Femur (tissue), 1 donor: ENCODE results near the gene NAT10.

Experiments
- DNase-seq: peaks from one replicate; pipeline ENCODE4 v3.0.0-alpha.2; 2017

NAT10 gene

DNA sequence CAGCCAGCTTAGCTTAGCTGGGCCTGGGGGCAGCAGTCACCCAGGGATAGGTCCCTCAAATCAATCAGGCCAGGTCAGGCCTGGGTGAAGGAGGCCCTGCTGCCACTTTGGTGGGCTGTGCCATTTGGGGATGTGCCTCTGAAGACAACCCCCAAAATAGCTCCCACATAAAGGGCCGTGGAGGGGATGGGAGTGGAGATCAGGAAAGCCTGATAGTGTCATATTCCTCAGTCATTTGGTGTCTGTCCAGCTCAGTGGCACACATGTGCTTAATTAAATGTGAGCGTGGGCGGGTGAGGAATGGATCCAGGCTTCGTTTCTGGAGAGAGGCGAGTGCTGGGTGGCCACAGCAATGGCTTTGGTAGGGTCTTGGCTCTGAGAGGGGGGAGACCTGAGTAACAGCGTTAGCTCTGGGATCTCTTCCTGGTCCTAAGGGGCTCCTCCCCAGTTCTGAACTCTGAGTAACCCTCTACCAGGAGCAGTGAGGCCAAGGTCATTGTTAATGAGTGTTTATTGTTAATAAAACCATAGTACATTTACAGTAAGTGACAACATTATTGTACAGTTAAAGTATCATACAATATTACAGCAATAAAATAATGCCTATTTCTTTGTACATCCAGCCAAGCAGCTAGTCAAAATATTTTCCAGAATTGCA lies 45.2 kb downstream of the NAT10 start:
- no peak for DNase-seq

DNA sequence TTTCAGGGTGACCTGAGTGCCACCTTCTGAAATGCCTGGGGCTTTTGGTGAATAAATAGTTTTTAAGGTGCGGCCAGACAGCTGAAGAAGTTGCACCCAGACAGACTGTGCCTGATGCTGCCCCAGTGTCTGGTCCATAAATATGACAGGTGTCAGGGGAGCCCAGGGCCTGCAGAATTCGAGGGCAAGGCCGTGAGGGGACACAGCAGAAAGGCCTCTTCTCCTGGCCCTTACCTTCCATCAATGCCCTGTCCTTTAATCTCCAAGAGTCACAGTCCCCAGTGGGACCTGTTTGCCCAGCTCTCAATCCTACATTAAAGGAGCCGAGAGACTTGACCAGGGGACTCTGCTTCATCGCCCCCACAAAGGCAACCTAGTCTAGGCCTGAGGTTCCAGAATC lies 45.7 kb downstream of the NAT10 start:
- DNase-seq: no peak

GRCh38 chr11:34151916-34152845 lies 46.8 kb downstream of the NAT10 start:
- no peak for DNase-seq

DNA sequence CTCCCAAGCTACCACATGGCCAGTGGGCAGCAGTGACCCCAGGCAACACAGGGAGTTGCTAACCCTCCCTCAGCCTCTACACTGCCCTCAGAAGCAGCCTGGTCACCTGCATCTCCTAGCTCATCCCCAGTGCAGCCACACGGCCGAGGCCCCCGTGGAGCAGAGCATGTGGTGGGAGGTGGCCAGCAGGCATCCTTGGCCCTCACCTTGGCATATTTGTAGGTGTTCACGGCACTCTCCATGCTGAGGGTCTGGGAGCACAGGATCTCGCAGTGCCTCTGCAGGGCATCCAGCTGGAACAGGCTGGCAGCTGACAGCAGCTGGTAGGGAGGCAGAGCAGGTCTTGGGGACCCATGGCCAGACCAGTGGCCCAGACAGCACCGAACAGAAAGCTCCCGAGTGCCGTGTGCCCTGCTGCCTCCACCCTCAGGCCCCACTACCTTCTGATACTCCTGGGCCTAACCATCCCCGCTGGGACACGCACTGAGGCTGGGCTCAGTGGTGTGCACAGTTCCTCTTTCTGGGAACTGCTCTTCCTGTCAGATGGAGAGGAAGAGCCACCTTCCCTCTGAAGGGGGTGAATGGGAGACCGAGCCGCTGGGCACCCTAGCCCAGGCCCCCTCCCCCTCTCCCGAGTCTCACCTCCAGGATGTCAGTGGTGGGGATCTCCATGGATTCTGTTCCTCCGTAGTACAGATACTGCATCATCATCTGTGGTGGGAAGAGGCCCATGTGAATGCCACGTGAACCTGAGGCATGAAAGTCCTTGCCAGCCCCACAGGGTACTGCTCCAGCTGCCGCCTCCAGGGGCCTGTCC lies 48.8 kb downstream of the NAT10 start:
- no peak for DNase-seq

GRCh38 chr11:34155057-34155756 lies 49.8 kb downstream of the NAT10 start:
- DNase-seq: no peak

DNA sequence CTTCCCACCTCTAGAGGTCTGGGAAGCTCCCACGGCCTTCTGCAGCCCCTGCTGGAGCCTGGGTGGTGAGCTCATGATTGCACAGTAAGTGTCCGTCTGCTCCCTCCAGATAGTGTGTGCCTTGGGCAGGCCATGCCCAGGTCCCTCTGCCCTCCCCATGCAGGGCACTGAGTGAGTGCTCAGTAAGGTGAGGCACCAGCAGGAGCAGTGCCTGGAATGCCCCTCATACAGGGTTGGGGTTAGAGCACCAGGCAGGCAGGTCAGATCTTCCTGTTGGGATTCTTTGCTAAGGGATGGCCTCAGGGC lies 50.3 kb downstream of the NAT10 start:
- DNase-seq: no peak

GRCh38 chr11:34157163-34157562 lies 51.7 kb downstream of the NAT10 start:
- DNase-seq: no peak

DNA sequence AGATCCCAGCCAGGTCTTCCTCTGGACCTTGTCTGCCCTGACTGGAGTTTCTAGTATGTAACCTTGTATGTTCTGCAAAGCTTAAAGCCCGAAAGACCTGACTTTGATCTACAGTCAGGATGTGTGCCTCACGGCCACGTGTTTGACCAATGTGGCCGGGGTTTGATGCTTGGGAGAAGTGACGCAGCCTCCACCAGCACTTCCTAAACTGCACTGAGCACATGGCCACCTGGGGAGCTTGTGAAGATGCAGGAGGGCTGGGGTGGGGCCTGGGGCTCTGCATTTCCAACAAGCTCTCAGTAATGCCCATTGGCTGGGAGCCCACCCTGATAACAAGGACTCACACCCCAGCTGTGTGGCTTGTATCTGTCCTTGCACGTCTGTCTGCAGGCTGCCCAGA lies 53.2 kb downstream of the NAT10 start:
- DNase-seq: no peak

DNA sequence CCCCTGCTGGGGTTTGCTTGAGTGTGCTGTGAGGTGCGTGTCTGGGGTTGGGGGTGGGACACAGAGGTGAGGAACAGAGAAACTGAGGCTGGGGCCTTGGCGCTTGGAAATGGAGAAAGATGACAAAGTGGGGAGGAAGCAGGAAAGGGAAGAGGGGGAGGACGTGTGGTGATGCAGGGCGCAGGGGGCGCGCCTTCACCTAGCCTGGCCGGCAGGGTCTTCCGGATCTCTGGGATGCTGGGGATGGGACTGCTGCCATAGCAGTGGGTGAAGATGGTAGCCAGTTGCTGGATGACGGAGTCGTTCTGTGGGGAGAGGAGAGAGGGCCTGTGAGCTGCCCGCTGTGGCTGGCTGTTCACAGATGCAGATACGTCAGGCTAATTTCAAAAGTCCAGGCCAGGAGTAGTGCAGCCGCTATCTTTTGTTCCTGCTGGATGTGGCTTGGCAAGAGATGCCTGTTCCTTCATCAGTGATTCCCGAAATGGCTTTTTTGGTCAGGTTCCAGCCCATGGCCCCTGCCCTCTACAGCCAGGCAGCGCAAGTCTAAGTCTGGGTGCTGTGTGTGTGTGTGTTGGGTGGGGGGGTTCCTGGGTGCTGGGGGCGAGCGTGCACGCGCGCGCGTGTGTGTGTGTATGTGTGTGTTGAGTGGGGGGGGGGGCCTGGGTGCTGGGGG lies 54.8 kb downstream of the NAT10 start:
- no peak for DNase-seq

DNA sequence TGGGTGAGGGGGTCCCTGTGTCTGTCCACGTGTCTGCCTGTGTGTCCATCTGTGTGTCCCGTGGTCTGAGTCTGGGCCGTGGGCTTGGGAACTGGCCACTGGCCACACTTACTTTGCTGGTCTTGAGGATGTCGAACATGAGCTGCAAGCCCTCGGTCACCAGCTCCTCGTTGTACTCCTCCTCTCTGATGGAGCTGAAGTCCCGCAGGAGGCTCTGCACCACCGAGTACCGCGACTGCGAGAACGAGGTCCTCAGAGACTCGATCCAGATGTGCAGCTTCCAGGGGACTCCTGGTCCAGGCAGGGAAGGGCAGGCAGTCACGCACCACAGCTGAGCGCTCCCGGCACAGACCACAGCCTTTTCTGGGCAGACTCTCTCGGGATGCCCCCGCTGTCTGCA lies 55.4 kb downstream of the NAT10 start:
- no peak for DNase-seq

- no peak for DNase-seq
These were observed 55.9 kb downstream of the NAT10 start for GRCh38 chr11:34161361-34161760.

DNA sequence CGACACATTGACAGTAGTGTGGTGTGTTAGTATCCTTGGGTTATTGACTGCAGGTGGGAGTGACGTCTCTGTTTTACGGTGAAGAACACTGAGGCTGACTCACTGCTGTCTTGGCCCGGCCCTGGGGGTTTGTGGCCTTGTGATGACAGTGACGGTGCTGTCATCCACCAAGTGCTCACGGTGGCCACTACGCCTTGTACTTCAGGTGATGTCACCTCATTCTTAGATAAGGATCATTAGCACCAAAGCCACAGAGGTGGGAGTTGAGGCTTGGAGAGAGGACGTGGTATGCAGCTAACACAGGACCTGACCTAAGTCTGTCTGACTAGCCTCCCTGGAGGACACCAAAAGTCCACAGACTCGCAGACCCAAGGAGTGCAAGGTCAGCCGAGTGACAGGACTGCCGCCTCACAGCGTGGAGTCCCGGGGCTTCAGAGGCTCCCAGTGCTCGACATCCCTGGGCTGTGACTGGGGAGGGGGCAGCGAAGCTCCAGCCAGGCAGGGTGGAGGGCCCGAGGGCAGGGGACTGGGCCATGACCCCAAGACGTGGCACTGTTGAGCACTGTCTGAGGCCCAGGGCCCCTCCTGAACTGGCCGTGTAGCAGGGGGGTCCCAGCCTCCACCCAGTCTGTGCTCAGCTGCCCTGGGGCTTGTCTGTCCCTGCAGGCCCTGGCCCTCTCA lies 56.5 kb downstream of the NAT10 start:
- DNase-seq: no peak

DNA sequence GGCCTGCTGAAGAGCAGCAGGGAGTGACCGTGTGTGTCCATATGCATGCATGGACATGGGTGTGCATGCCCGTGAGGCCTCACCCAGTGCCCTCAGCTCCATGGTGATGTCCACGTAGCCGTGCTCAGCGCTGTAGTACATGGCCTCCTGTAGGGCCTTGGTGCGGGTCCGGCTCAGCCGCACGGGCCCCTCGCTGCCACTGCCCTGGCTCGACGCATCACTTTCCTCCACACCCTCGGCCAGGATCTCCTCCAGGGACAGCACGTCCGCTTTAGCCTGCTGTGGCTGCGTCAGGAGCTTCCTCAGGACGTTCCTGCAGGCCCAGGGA lies 57.0 kb downstream of the NAT10 start:
- no peak for DNase-seq

GRCh38 chr11:34162856-34163255 lies 57.4 kb downstream of the NAT10 start:
- no peak for DNase-seq

GRCh38 chr11:34165121-34165520 lies 59.7 kb downstream of the NAT10 start:
- DNase-seq: no peak

DNA sequence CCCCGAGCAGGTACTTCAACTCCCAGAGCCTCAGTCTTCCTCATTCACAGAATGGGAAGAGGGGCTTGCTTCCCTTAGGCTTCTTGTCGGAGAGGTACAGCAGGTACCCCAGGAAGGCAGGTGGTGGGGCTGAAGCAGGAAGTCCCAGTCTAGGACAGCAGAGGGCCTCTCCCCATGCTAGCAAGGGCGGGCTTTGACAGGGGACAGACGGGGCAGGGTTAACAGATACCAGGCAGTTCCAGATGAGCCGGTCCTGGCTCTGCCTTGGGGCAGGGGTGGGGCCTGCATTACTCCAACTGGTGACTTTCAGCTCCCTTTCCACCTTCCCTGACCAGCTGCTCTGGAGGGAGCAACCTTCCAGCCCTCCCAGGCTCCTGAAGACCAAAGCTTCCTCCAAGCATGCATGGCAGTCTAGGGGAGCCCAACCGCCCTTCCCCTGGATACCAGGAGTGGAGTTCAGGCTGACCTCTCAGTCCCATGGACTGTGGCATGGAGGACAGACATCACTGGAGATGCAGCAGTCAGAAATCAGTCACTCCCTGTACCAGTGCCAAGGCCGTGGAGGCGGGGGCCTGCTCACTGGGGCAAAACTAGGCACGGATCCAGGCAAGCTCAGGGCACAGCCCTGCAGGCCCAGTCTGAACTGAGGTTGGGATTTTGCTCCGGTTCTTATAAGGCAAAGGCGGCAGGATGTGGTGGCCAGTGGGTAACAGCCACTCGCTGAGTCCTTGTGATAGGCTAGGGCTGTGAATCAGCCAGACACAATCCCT lies 60.5 kb downstream of the NAT10 start:
- DNase-seq: no peak

GRCh38 chr11:34166806-34167740 lies 61.6 kb downstream of the NAT10 start:
- DNase-seq: no peak

DNA sequence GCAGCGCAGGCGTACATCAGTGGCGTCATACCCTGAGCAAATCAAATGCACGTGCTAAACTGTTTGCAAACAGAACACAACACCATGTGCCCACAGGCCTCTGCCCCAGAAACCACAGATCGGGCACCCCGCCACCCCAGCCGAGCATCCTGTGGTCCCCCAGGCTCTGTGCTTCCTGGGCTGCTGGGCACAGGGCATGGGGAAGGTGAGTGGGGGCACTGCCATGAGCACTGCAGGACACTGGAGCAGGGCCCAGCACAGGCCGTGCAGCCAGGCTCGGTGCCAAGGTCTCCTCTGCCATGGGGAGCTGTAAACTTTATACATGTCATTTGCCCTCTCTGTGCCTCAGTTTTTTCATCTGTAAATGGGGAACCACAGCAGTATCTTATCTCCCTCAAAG lies 62.5 kb downstream of the NAT10 start:
- DNase-seq: no peak

- DNase-seq: no peak
These were observed 63.4 kb downstream of the NAT10 start for GRCh38 chr11:34168642-34169420.
